HG03064 (cell line): Measurements from ENCODE around the gene JAG2.

ENCODE experiments used
- ATAC-seq: cut with Tn5 transposase; IDR thresholded peaks from one replicate; pipeline ENCODE4 v1.9.1; 2021; ENCODE audit warnings: low read depth; ENCODE audit not compliant: unreplicated experiment

The JAG2 gene

GRCh38 chr14:105167303-105168092 lies 1.1 kb downstream of the JAG2 start:
- no peak for ATAC-seq

GRCh38 chr14:105166571-105167302 lies 1.8 kb downstream of the JAG2 start:
- no peak for ATAC-seq

DNA sequence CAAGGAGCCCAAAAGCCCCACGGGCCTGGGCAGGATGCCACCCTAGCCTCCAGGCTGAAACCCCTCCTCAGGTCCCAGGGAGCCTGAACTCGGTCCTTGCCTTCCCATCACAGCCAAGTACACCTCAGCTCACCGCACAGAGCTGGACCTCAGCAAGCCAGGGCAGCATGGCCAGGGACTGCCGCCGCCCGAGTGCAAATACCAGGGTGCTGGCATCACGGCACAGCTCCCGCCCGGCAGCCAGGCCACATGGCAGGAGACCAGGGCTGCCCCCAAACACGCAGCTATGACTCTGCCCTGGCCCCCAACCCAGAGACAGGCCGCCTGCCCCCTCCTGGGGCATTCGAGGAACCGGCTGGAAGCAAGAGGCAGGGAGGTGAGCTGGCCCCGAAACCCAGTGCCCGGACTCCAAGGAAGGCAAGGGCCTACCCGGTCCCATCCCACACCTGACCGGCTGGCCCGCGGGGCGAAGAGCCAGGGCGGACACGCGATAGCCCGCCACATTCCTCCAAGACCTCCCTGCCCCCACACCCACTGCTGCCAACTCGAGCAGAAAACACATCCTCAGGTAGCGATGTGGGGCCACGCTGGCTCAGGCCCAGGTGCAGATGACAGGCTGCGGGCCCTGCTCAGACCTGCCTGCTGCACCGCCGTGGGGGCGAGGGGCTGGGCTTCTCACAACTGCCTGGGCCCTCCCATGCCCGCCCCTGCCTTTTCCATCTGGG lies 2.7 kb downstream of the JAG2 start:
- ATAC-seq = no peak

DNA sequence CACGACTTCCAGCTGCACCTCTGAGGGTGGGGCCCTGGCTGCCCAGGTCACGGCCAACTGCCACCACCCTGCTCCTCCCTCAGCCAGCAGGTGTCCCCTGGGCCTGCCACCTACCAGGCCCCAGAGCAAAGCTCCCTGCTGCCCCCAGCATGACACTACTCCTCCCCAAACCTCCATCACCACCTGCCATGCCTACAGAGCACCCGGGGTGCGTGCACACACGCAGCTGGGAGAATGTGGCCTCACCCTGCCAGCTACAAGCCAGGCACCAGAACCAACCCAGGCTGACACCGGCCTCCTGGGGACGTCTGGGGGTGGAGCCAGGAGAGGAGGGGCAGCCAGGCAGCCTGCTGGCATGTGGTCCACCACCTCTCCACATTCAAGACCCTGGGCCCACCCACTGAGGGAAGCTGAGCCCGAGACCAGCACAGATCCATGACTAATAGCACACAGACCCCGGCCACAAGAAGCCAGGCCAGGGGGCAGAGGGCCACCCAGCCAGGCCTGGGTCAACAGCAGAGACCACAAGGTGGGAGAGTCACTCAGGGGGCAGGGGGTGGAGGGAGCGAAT lies 3.4 kb downstream of the JAG2 start:
- no peak for ATAC-seq

- no peak for ATAC-seq
These were observed 5.4 kb downstream of the JAG2 start for GRCh38 chr14:105163040-105163742.

DNA sequence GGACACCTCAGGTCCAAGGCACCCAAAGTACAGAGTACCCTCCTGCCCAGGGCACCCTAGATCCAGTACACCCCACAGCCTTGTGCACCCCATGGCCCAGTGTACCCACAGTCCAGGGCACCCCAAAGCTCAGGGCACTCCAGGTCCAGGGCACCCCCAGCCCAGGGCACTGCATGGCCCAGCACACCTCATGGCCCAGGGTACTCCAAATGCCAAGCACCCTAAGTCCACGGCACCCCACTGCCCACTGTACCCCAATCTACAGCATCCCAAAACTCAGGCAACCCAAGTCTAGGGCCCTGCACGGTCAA lies 6.0 kb downstream of the JAG2 start:
- no peak for ATAC-seq

DNA sequence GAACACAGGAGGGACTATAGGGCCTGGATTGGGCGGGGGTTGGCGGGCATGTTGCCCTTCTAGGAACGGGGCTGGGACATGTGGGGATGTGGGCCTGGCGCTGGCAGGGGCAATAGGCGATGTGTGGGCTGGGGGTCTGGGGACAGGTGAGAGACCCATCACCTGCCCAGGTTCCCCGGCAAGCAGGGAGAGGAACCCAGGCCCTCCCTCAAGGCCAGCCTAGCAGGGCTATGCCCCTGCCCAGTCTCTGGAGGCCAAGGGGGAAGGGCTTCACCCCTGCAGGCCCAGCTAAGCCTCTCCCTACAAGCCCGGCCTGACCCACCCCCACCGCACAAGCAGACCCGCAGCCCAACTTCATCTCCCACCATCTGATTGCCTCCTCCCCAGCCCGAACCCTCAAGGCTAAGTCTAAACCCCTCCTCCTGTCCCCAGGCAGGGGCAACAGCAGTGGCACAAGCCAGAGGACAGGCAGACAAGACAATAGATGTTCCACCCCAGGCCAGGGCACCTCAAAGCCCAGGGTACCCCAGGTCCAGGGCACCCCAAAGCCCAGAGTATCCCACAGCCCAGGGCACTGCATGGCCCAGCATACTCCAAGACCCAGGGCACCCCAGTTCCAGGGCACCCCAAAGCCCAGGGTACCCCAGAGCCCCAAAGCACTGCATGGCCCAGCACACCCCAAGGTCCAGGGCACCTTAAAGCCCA lies 6.5 kb downstream of the JAG2 start:
- no peak for ATAC-seq

DNA sequence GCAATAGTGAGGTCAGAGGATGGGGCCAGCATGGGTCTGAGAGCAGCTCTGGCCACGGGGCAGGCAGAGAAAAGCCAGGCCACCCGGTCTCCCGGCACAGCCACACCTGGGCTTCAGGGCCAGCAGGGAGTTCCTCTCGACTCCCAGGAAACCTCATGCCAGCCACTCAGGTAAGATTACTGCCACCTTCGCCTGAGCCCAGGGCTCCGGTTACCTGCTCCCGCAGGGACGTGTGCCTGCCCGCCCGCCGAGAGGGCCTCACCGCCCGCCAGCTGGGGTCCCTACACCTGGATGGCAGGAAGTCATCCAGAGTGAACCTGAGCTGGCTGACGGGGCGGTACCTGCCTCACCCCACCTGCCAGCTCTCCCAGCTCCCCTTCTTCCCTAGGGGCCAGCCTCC lies 7.3 kb downstream of the JAG2 start:
- ATAC-seq = no peak

GRCh38 chr14:105160776-105161175 lies 7.8 kb downstream of the JAG2 start:
- ATAC-seq = no peak

GRCh38 chr14:105159344-105159743 lies 9.2 kb downstream of the JAG2 start:
- no peak for ATAC-seq

DNA sequence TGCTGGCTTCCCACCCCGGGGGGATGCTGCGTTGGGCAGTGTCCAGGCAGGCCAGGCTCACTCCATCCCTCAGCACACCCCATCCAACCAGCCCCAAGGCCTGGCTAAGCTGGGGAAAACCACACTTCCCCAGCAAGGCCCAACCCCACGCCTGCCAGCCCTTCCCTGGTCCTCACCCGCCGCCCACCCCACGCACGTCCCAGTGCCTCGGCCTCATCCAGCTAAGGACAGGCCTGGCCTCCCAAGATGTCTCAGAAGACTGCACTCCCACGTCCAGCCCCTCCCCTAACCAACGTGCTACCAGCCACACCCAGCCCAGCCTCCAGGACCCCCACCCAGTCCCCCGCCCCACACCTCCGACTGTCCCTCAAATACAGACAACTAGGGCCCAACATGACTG lies 9.8 kb downstream of the JAG2 start:
- ATAC-seq = no peak

DNA sequence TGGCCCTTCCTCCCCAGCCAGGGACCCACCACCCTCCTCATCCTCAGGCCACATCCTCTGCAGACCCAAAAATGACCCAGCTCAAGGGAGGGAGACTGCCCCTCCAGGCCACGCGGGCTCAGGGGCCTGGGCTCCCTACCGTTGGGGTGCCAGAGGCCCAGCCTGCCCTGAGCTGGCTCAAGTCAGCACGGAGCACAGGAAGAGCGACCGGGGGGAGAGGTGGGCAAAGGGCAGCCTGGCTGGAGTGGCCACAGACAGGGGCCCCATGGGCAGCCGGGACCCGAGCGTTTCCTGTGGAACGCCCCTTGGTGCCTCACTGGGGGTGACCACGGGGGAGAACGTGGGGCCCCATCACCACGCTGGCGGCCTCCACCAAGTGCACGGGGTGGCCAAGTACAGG lies 10.7 kb downstream of the JAG2 start:
- ATAC-seq = no peak

DNA sequence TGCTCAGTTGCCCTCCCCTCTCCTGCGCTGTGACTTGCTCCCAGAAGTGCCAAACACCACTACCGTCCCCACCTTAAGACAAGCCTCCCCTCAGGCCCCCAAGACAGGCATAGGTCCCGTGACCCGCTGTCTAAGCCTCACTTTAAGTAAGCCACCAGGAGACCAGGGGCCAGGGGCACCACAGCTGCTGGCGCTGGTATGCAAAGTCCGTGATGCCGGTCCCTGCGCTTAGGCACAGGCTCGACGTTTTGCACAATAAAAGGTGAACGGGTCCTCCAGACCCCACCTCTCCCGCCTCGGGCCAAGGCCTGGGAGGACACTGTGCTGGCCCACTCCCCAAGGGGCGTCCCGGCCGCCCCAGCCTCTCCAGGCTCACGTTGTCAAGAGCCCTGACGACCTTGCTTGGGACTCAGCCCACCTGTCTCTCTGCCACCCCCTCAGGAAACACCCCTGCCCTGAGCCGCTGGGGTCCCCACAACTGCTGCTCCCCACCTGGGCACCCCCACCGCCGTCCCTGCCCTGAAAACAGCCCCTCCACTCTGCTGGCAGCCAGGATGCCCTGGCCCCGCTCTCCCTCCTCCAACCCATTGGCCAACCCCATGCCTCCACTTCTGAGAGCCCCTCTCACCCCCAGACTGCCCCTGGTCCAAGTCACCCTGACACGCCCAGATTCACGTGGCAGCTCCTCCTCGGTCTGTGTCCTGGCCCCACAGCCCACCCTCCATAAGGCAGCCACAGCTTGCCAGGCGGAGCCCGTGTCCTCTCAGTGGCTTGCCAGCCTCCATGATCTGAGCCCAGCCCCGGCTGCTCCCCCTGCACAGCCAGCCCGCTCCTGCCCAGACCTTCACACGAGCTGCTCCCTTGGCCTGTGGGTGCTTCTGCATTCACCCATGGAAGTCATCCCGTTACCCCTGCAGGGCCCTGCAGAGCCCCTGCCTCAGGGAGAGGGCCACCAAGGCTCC lies 11.9 kb downstream of the JAG2 start:
- no peak for ATAC-seq

DNA sequence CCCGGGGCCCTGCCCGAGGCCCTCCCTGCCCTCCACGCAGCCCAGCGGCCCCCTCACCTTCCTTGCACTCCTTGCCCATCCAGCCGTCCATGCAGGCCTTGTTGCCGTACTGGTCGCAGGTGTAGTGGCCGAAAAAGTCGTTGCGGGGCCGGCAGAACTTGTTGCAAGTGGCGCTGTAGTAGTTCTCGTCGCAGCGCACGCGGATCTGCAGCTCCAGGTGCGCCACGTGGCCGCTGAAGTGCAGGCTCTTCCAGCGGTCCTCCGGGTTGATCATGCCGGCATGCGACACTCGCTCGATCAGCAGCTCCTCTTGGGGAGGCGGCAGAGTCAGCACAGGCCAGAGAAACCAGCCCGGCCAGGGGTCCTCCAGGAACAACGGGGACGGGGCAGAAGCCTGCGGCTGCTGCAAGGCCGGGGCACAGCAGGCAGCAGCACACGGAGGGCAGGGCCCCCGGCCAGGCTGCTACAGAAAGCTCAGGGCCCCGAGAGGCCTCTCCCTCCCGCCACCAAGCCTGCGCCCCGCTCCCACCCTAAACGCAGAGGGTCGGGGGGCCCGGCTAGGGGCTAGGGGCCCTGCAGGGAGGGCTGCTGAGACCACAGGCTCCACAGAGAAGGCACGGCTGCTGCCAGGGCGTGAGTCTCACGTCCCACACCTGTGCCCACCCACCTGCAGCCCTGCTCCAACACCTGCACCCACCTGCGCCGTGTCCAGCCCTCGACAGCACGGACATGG lies 12.7 kb downstream of the JAG2 start:
- ATAC-seq = no peak

- ATAC-seq = no peak
These were observed 13.4 kb downstream of the JAG2 start for GRCh38 chr14:105155071-105155651.

DNA sequence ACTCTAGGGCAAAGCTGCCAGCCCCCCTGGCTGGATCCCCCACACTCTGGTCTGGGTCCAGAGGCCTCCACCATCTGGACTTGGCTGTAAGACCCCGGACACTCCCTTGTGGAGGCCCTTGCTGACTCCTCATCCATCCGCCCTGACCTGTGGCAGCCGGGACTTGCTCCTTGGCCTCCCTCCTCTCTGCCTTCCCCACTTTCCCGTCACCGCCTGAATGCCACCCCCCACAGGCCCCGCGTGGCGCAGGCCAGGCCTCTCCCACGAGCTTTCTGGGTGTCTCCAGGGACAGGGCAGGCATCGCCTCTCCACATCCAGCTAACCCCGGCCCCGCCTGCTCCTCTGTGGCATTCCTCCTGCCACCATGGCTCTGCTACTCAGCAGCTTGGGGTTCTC lies 14.1 kb downstream of the JAG2 start:
- ATAC-seq = no peak

DNA sequence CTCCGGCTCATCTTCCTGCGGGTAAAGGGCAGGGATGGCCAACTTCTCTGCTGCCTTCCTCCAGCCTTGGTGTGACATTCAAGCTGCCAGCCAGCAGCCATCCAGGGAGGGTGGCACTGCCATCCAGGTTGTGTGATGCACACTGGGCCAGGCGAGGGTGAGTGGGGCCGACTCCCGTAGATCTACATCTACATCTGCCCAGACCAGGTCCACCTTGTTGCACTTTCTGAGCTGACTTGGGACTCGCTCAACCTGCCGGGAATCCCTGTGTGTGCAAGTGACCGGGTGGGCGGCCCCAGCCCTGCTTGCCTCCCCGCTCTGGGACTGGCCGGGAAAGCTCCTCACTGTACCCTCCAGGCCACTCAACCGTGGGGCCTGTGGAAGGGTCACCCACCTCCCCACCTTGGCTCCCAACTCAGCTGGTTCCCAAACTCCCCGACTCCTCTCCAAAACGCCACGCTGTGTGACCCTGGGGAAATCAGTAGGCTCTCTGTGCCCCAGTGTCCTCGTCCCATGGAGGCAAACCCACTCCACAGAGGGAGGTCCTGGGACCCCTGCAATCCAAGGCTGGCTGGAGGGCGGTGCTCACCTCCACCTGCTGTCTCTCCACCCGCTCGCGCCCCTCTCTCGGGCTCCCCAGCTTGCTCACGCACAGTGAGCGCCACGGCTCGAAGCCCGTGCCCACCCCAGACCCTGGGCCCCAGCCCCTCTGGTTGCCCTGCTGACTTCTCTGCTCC lies 14.7 kb downstream of the JAG2 start:
- ATAC-seq = no peak
